Measurements from ENCODE around the gene PARD3. TPM values are rescaled to one million over a fixed set of nuclear protein-coding genes. Genes with fewer than 3 reads are reported as not detected.
"Not testable (repeated sequence)": the region's sequence is repeated elsewhere in the genome, so short reads cannot be mapped to it uniquely, and the experiment has no call there.

PARD3 gene
- total RNA-seq, 1 donor from 2014 or later: 37.5 TPM

GRCh38 chr10:34844448-34844847, 29.4 kb upstream of the PARD3 start:
- TF ChIP-seq CTCF (IDR thresholded peaks at IDR 0.05): no peak
- Histone ChIP-seq H3K27me3 (no peaks in the 10 kb centered on the region), H3K4me3 (no peak overlapping the region), H3K4me1 (no peaks in the 10 kb centered on the region), H3K36me3 (no peaks in the 10 kb centered on the region), H3K9me3 (no peaks in the 10 kb centered on the region), H3K27ac (no peak overlapping the region)
- DNase-seq (ENCODE audit: low spot score in 2 of 2): no peak
- intact Hi-C loops (cut with DNase I): no loop called here

- H3K27ac ChIP-seq; H3K27me3 ChIP-seq; intact Hi-C loops (cut with DNase I); DNase-seq (ENCODE audit: low spot score in 2 of 2); H3K36me3 ChIP-seq; H3K4me1 ChIP-seq; H3K4me3 ChIP-seq; H3K9me3 ChIP-seq: not testable (repeated sequence)
Measured at GRCh38 chr10:34843470-34843869, 28.4 kb upstream of the PARD3 start.

GRCh38 chr10:34838366-34838900, 23.3 kb upstream of the PARD3 start:
- no peaks in the 10 kb centered on the region for H3K36me3 ChIP-seq
- TF ChIP-seq CTCF (IDR thresholded peaks at IDR 0.05): no peak
- no peaks in the 10 kb centered on the region for H3K27me3 ChIP-seq
- H3K4me1 ChIP-seq: no peaks in the 10 kb centered on the region
- no peak overlapping the region for H3K27ac ChIP-seq
- intact Hi-C loops (cut with DNase I): no loop called here
- H3K4me3 ChIP-seq: no peak overlapping the region
- no peak for DNase-seq (ENCODE audit: low spot score in 2 of 2)
- H3K9me3 ChIP-seq: no peaks in the 10 kb centered on the region

DNA sequence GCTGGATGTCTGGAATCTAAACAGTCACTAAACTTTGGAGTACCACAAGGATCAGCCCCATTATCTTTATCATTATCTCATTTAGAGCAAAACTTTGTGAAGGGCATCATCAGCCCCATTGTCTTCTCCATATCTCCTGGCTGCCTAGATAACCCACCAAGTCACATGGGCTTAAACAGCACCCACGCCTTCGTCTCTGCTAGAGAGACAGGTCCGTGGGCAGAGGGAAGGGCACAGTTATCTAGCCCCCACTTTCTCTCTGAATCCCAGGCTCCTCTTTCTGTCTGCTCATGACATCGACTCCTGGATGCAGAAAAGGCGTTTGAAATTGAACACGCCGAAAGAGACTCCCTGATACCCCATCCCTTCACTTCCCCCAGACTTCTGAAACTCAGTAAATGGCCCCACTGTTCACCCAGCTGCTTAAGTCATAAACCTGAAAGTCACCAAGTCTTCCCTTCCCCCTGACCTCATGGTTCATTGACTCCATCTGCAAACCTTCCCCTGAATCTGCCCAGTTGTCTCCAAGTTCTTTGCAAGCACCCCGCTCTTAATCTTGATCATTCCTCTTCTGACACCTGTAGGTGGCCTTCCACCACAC, 20.9 kb upstream of the PARD3 start:
- H3K27me3 ChIP-seq: no peaks in the 10 kb centered on the region
- no peak for DNase-seq (ENCODE audit: low spot score in 2 of 2)
- H3K36me3 ChIP-seq: no peaks in the 10 kb centered on the region
- H3K4me3 ChIP-seq: no peak overlapping the region
- H3K27ac ChIP-seq: no peak overlapping the region
- H3K4me1 ChIP-seq: no peaks in the 10 kb centered on the region
- no peak for TF ChIP-seq CTCF (IDR thresholded peaks at IDR 0.05)
- intact Hi-C loops (cut with DNase I): no loop called here
- no peaks in the 10 kb centered on the region for H3K9me3 ChIP-seq

DNA sequence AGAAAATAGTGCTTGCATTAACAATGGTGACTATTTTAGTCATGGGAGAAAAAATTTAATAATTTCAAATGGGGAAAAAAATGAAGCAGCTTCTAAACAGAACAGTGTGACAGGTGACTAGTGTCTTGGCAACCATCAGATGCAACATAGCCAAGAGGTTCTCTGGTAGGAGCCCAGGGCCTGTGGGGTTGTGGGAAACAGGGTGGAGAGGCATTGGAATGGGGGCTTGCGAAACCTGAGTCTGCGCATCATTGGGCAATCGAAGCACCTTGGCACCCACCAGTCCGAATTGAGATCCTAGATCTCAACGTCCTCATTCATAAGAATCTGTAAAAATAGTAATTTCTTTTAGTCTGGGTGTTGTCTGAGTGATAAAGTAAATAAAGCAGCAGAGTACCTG, 19.2 kb upstream of the PARD3 start:
- no peak for DNase-seq (ENCODE audit: low spot score in 2 of 2)
- Histone ChIP-seq H3K9me3 (no peaks in the 10 kb centered on the region), H3K4me1 (no peaks in the 10 kb centered on the region), H3K4me3 (no peak overlapping the region), H3K36me3 (no peaks in the 10 kb centered on the region), H3K27me3 (no peaks in the 10 kb centered on the region), H3K27ac (no peak overlapping the region)
- no peak for TF ChIP-seq CTCF (IDR thresholded peaks at IDR 0.05)
- intact Hi-C loops (cut with DNase I): no loop called here

DNA sequence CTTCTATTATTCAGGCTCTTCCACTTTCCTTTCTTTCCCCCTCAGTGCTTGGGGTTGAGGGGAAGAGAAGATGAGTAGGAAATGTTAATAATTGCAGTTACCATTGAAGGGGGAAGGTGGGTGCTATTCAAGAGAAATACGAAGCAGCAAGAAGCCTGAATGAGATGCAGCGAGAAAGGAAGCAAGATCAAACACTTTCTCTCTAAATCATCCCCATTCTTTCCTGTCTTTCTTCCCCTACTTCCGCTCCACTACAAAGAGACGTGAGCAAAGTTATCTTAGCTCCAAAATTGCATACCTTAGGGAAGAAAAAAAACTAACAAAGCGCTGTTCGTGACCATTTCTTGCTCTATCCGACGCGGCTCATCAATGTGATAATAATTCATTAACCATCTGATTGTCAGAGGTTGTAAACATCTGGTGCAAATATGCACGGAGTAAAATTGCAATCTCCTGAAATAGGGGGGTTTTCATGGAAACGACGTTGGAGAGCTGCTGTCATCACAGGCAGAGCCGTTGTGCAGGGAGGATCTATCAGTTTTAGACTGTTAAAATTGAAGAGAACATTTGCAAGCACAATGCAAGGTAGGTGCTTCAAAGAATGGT, 15.2 kb upstream of the PARD3 start:
- Histone ChIP-seq H3K4me1 (no peaks in the 10 kb centered on the region), H3K36me3 (no peaks in the 10 kb centered on the region), H3K9me3 (no peaks in the 10 kb centered on the region), H3K27ac (no peak overlapping the region), H3K4me3 (no peak overlapping the region), H3K27me3 (no peaks in the 10 kb centered on the region)
- no peak for TF ChIP-seq CTCF (IDR thresholded peaks at IDR 0.05)
- intact Hi-C loops (cut with DNase I): no loop called here
- DNase-seq (ENCODE audit: low spot score in 2 of 2): no peak
